Measurements from ENCODE around the gene C2CD5.

C2CD5 gene

GRCh38 chr12:22443379-22444316 lies 100.7 kb downstream of the C2CD5 start:
- H2AFZ ChIP-seq (ENCODE audit: low read depth, low read length, severe bottlenecking): peak overlapping the region; percentile 94
- H3K9ac ChIP-seq (ENCODE audit: low read length): no peak overlapping the region
- no peaks in the 10 kb centered on the region for H3K9me2 ChIP-seq (replicated peaks; ENCODE audit: insufficient read depth, low read length)

DNA sequence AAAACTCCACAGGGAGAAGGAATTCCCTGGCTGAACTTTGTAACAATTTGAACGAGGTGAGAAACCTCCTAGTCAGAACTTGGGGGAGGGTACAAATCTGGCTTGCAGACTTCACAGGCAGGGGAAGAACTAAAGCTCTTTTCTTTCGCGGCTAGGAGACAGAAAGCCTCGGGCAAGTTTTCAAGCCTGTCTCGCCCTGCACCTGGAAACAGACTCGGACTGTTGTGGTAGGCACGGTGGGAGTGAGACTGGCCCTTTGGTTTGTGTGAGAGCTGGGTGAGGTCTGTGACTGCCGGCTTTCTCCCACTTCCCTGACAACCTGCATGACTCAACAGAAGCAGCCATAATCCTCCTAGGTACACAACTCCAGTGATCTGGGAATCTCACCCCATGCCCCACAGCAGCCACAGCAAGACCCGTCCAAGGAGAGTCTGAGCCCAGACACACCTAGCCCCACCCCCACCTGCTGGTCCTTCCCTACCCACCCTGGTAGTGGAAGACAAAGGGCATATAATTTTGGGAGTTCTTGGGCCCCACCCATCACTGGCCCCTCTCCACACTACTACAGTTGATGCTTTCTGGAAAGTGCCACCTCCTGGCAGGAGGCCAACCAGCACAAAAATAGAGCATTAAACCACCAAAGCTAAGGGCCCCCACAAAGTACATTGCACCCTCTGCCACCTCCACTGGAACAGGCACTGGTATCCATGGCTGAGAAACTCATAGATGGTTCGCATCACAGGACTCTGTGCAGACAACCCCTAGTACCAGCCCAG lies 107.1 kb downstream of the C2CD5 start:
- Histone ChIP-seq H3K79me2 (ENCODE audit: insufficient read depth, low read length) (no peaks in the 10 kb centered on the region), H3K9me2 (replicated peaks; ENCODE audit: insufficient read depth, low read length) (no peaks in the 10 kb centered on the region), H3F3A (ENCODE audit: insufficient read depth) (no peaks in the 10 kb centered on the region), H3K9me3 (ENCODE audit: insufficient read depth, low read length) (no peaks in the 10 kb centered on the region), H2AFZ (ENCODE audit: low read depth, low read length, severe bottlenecking) (no peak overlapping the region), H3K36me3 (ENCODE audit: low read length) (no peaks in the 10 kb centered on the region), H3K4me2 (ENCODE audit: low read depth, low read length, poor library complexity, severe bottlenecking) (no peak overlapping the region), H3K9ac (ENCODE audit: low read length) (no peak overlapping the region), H4K20me1 (ENCODE audit: low read depth, low read length) (no peaks in the 10 kb centered on the region), H3K27ac (ENCODE audit: low read depth, low read length) (no peak overlapping the region), H3K27me3 (ENCODE audit: low read length) (no peaks in the 10 kb centered on the region), H3K4me3 (ENCODE audit: insufficient read depth, low read length, poor library complexity, severe bottlenecking) (no peak overlapping the region)
- TF ChIP-seq EZH2phosphoT487 (conservative IDR thresholded peaks at IDR 0.05; ENCODE audit: low read length): no peak
- TF ChIP-seq, protein P1, sequence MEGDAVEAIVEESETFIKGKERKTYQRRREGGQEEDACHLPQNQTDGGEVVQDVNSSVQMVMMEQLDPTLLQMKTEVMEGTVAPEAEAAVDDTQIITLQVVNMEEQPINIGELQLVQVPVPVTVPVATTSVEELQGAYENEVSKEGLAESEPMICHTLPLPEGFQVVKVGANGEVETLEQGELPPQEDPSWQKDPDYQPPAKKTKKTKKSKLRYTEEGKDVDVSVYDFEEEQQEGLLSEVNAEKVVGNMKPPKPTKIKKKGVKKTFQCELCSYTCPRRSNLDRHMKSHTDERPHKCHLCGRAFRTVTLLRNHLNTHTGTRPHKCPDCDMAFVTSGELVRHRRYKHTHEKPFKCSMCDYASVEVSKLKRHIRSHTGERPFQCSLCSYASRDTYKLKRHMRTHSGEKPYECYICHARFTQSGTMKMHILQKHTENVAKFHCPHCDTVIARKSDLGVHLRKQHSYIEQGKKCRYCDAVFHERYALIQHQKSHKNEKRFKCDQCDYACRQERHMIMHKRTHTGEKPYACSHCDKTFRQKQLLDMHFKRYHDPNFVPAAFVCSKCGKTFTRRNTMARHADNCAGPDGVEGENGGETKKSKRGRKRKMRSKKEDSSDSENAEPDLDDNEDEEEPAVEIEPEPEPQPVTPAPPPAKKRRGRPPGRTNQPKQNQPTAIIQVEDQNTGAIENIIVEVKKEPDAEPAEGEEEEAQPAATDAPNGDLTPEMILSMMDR (IDR thresholded peaks at IDR 0.05; ENCODE audit: insufficient read depth, low read length, poor library complexity, severe bottlenecking): no peak

More at GRCh38 chr12:22443379-22444316, 100.7 kb downstream of the C2CD5 start:
- Histone ChIP-seq H3F3A (ENCODE audit: insufficient read depth) (no peaks in the 10 kb centered on the region), H4K20me1 (ENCODE audit: low read depth, low read length) (no peaks in the 10 kb centered on the region), H3K4me2 (ENCODE audit: low read depth, low read length, poor library complexity, severe bottlenecking) (peak overlapping the region; percentile 24), H3K4me3 (ENCODE audit: insufficient read depth, low read length, poor library complexity, severe bottlenecking) (no peak overlapping the region), H3K27ac (ENCODE audit: low read depth, low read length) (no peak overlapping the region), H3K36me3 (ENCODE audit: low read length) (no peaks in the 10 kb centered on the region), H3K79me2 (ENCODE audit: insufficient read depth, low read length) (no peaks in the 10 kb centered on the region), H3K27me3 (ENCODE audit: low read length) (no peaks in the 10 kb centered on the region; the same call in 1 of the 2 replicates), H3K9me3 (ENCODE audit: insufficient read depth, low read length) (no peaks in the 10 kb centered on the region)
- TF ChIP-seq EZH2phosphoT487 (conservative IDR thresholded peaks at IDR 0.05; ENCODE audit: low read length): no peak
- TF ChIP-seq, protein P1 (IDR thresholded peaks at IDR 0.05; ENCODE audit: insufficient read depth, low read length, poor library complexity, severe bottlenecking): peak; percentile 75

GRCh38 chr12:22435583-22435982 lies 108.8 kb downstream of the C2CD5 start:
- no peaks in the 10 kb centered on the region for H4K20me1 ChIP-seq (ENCODE audit: low read depth, low read length)
- no peaks in the 10 kb centered on the region for H3K9me2 ChIP-seq (replicated peaks; ENCODE audit: insufficient read depth, low read length)
- TF ChIP-seq, protein P1 (IDR thresholded peaks at IDR 0.05; ENCODE audit: insufficient read depth, low read length, poor library complexity, severe bottlenecking): no peak
- H3K27ac ChIP-seq (ENCODE audit: low read depth, low read length): no peak overlapping the region
- H3F3A ChIP-seq (ENCODE audit: insufficient read depth): no peaks in the 10 kb centered on the region
- no peak overlapping the region for H3K9ac ChIP-seq (ENCODE audit: low read length)
- no peaks in the 10 kb centered on the region for H3K79me2 ChIP-seq (ENCODE audit: insufficient read depth, low read length)
- H3K36me3 ChIP-seq (ENCODE audit: low read length): no peaks in the 10 kb centered on the region
- H3K4me2 ChIP-seq (ENCODE audit: low read depth, low read length, poor library complexity, severe bottlenecking): no peak overlapping the region
- H3K4me3 ChIP-seq (ENCODE audit: insufficient read depth, low read length, poor library complexity, severe bottlenecking): no peak overlapping the region
- no peak overlapping the region for H2AFZ ChIP-seq (ENCODE audit: low read depth, low read length, severe bottlenecking)
- no peaks in the 10 kb centered on the region for H3K27me3 ChIP-seq (ENCODE audit: low read length)
- H3K9me3 ChIP-seq (ENCODE audit: insufficient read depth, low read length): no peaks in the 10 kb centered on the region

Measured in SU-DHL-6 (cell line).